GM19025 (cell line): ENCODE measurements around the gene VN1R4.
"Not testable (repeated sequence)": the region's sequence is repeated elsewhere in the genome, so short reads cannot be mapped to it uniquely, and the experiment has no call there.

ENCODE experiments used
- ATAC-seq: cut with Tn5 transposase; IDR thresholded peaks from one replicate; pipeline ENCODE4 v1.9.1; 2021; ENCODE audit warnings: mild to moderate bottlenecking, low read depth, moderate library complexity; ENCODE audit not compliant: unreplicated experiment

VN1R4 gene, protein sequence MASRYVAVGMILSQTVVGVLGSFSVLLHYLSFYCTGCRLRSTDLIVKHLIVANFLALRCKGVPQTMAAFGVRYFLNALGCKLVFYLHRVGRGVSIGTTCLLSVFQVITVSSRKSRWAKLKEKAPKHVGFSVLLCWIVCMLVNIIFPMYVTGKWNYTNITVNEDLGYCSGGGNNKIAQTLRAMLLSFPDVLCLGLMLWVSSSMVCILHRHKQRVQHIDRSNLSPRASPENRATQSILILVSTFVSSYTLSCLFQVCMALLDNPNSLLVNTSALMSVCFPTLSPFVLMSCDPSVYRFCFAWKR

GRCh38 chr19:53267623-53268022, at the start of gene VN1R4:
TSS of gene VN1R4 (minus strand) at chr19:53267723. CDS start at chr19:53267665, 58 bp downstream.
- not testable (repeated sequence) for ATAC-seq

DNA sequence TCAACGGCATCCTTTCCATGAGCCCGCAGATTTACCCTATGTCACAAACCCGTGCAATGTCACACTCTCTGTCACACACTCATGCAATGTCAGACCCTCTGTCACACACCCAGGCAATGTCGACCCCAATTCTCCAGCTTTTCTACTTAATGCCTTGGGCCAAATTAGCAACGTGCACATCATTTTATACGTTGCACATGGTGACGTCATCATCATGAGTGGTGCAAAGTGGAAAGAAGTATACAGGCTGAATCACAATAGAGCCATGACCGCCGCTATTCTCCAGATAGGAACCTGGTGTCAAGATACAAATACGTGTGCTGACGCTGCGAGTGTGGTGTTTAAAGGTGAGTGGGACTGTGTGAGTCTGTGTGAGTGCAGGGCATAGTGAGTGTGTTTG, 44.4 kb upstream of the VN1R4 start:
- ATAC-seq, result no peak

- ATAC-seq, result no peak
Observed at GRCh38 chr19:53311044-53311443, 43.5 kb upstream of the VN1R4 start.

- ATAC-seq, result no peak
Observed at GRCh38 chr19:53308339-53308811, 40.9 kb upstream of the VN1R4 start.

- ATAC-seq, result not testable (repeated sequence)
Observed at GRCh38 chr19:53301341-53301740, 33.8 kb upstream of the VN1R4 start.

DNA sequence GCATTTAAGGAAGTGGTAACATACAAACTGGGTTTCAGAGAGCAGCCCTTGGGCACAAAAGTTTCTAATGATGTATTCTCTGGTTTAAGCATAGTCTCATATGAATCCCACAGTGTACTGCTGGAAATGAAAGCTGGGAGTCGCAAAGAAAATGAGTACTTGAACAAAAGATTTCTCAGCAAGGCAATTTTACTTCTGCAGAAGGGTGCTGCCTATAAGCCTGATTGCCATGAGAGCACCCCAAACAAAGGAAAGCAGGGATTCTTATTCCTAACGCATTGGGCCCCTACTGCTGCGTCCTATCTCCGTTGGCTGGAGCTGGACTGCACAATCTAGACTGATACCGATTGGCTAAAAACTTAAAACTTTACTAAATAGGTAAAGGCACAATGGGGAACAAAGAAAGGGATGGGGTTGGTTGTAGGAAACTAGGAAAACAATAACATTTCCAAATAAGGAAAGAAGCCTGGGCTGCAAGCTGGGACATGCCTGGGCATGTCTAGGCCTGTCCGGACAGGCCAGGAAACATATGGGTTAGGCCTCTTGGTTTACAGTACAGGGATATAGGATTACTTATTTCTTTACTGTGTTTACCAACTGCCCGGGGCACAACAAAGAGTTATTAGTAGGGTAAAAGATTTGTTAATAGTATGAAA, 27.4 kb upstream of the VN1R4 start:
- ATAC-seq, result no peak

GRCh38 chr19:53290758-53291549, 23.4 kb upstream of the VN1R4 start:
- ATAC-seq, result no peak

- ATAC-seq, result no peak
Observed at GRCh38 chr19:53285087-53285486, 17.6 kb upstream of the VN1R4 start.

DNA sequence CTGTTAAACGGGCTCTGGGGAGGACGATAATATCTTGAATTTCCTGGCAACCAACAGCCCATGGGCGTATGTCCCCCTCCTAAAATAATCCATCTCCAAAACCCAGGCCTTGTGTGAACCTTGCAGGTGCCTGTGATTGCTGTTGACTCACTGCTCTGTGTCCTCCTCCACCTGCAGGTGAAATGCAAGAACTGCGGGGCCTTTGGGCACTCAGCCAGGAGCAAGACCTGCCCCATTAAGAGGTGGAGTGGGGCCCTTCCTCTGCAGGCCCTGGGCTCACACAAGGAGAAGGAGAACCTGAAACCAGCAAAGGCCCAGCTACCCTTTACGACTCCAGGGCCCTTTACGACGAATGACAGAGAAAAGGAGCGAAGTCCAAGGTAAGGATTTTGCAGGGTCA, 14.4 kb upstream of the VN1R4 start:
- ATAC-seq, result not testable (repeated sequence)

- no peak for ATAC-seq
Observed at GRCh38 chr19:53275480-53275879, 8.0 kb upstream of the VN1R4 start.

GRCh38 chr19:53272044-53272443, 4.5 kb upstream of the VN1R4 start:
- no peak for ATAC-seq

DNA sequence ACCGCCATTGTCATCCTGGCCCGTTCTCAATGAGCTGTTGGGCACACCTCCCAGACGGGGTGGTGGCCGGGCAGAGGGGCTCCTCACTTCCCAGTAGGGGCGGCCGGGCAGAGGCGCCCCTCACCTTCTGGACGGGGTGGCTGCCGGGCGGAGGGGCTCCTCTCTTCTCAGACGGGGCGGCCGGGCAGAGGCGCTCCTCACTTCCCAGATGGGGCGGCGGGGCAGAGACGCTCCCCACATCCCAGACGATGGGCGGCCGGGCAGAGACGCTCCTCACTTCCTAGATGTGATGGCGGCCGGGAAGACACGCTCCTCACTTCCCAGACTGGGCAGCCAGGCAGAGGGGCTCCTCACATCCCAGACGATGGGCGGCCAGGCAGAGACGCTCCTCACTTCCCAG, 2.3 kb upstream of the VN1R4 start:
- not testable (repeated sequence) for ATAC-seq

DNA sequence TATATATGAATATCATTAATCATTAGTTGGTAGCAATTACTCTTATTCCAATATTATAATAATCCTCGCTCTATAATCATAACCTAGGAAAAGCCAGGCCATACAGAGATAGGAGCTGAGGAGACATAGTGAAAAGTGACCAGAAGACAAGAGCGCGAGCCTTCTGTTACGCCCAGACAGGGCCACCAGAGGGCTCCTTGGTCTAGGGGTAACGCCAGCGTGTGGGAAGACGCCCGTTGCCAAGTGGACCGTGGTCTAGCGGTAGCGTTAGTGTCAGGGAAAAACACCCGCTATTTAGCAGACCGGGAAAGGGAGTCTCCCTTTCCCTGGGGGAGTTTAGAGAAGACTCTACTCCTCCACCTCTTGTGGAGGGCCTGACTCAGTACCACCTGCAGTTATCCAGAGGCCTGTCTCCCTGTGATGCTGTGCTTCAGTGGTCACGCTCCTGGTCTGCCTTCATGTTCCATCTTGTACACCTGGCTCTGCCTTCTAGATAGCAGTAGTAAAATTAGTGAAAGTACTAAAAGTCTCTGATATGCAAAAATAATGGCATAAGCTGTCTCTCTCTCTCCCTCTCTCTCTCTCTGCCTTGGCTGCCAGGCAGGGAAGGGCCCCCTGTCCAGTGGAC, 9.7 kb downstream of the VN1R4 start, which contains the start of gene VN1R2:
VN1R2 (plus strand) TSS at position 578 of the 628 bp plus-strand sequence. CDS start 84 bp downstream, outside the sequence.
- ATAC-seq, result not testable (repeated sequence)

DNA sequence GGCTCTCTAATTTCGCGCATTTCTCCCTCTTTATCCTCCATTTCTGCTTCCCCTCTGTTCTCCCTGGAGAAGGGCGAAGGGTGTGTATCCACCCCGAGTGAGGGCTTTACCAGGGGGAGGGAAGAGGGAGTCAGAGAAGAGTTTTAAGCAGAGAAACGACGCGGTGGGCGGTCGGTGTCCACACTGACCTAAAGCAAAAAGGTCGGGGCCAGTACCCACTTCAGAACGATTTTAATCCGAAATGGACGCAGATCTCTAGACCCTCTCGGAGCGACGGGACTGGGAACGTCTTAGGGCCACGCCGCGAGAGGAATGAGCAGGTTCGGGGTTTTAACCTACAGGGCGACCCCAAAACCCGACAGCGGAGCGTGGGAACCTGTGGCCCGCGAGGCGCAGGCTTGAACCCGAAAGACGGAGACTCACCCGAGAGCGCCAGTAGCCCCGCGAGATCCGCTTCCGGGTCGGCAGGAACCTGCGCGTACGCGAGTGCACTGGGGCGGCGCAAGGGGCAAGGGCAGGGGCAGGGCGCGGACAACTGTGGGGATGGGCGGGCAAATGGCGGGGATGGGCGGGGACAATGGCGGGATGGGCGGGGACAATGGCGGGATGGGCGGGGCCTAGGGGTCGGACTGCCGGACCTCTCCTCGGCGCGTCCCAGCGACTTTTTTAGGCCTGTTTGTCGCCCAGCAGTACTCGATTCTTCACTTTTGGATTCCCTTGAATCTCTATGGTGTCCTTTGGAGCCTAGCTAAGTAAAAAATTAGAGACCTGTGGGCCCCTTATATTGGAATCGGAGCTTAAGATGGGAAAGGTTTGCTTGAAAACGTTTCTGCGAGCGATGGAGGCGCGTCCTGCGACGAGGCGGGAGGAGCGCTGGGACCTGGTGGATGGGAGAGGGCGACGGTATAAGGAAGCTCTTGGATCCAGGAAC, 12.8 kb downstream of the VN1R4 start, which contains the start of gene ZNF677:
ZNF677 (minus strand) TSS at position 463 of the 931 bp plus-strand sequence. CDS start 3,323 bp downstream, outside the sequence.
- ATAC-seq, result no peak

- no peak for ATAC-seq
Observed at GRCh38 chr19:53246498-53246897, 21.0 kb downstream of the VN1R4 start.

GRCh38 chr19:53237114-53237777, 30.3 kb downstream of the VN1R4 start:
- ATAC-seq, result no peak

- ATAC-seq, result no peak
Observed at GRCh38 chr19:53224606-53225005, 42.9 kb downstream of the VN1R4 start.

DNA sequence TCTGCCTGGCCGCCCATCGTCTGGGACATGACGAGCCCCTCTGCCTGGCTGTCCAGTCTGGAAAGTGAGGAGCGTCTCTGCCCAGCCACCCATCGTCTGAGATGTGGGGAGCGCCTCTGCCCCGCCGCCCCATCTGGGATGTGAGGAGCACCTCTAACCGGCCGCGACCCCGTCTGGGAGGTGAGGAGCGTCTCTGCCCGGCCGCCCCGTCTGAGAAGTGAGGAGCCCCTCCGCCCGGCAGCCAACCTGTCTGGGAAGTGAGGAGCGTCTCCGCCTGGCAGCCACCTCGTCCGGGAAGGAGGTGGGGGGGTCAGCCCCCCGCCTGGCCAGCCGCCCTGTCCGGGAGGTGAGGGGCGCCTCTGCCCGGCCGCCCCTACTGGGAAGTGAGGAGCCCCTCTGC, 44.8 kb downstream of the VN1R4 start:
- not testable (repeated sequence) for ATAC-seq
